Gastroesophageal sphincter (tissue), 3 donors: ENCODE measurements around the gene TCP1.

ENCODE experiments used
- CTCF ChIP-seq, 4 experiments: fragments of 200-600 bp in 2 of 4; fragments of 450-650 bp in 2 of 4; sonication (generic) in 1 of 4; IDR thresholded peaks; one replicate each; pipeline ENCODE4 v1.5.1; 2017 to 2019; ENCODE audit warnings: antibody characterized with exemption in 4 of 4, mild to moderate bottlenecking in 2 of 4, moderate library complexity in 2 of 4
- EP300 ChIP-seq: sonication (generic); formaldehyde crosslinking; IDR thresholded peaks from one replicate; pipeline ENCODE4 v1.6.1; 2017; ENCODE audit warnings: antibody characterized with exemption, mild to moderate bottlenecking
- POLR2AphosphoS5 ChIP-seq: sonication (generic); formaldehyde crosslinking; IDR thresholded peaks from one replicate; pipeline ENCODE4 v1.6.1; 2017; ENCODE audit warnings: antibody characterized with exemption

GRCh38 chr6:159753081-159753872 is 36.1 kb downstream of the TCP1 start:
- TF ChIP-seq EP300 (no peak), POLR2AphosphoS5 (peak; percentile 25), CTCF (IDR thresholded peaks at IDR 0.05) (no peak)
